GM19455 (cell line): ENCODE measurements around the gene ZNF624.

Source experiments
- ATAC-seq: cut with Tn5 transposase; IDR thresholded peaks from one replicate; pipeline ENCODE4 v1.9.1; 2021; ENCODE audit not compliant: unreplicated experiment

Gene ZNF624

DNA sequence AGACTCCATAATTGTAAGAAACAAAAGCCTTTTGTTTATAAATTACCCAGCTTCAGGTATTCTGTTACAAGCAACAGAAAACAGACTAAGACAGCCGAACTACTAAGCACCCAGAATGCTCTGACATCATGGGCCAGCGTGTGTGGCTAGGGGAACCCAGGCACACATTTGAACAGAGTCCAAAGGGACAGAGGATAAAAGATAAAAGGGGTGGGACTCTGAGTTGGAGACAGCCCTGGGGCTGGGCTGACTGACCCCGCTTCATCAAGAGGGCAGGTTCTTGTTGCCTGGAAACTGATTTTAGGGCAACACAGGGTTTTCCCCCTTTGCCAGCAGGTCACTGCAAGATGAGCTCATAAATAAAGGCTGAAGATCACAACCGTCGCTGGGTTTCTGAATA lies 54.1 kb downstream of the ZNF624 start:
- no peak for ATAC-seq

DNA sequence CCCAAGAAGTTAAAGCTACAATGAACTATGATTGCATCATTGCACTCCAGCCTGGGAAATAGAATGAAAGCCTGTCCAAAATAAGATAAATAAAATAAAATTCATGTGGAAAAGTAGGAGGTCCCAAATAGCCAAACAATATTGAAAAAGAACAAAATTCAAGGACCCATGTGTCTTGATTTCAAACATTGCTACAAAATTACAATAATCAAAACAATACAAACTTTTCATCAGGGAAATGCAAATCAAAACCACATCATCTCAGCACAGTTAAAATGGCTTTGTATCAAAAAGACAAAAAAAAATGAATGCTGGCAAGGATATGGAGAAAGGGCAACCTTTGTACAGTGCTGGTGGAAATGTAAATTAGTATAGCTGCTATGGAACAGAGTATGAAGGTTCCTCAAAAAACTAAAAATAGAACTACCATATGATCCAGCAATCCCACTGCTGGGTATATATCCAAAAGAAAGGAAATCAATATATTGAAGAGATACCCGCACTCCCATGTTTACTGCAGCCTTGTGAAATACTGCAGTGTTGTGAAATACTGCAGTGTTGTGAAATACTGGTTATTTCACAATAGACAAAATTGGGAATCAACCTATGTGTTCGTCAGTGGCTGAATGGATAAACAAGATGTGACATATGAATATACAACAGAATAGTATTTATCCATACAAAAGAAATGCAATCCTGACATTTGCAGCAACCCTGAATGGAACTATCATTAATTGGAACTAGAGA lies 60.1 kb downstream of the ZNF624 start:
- no peak for ATAC-seq

DNA sequence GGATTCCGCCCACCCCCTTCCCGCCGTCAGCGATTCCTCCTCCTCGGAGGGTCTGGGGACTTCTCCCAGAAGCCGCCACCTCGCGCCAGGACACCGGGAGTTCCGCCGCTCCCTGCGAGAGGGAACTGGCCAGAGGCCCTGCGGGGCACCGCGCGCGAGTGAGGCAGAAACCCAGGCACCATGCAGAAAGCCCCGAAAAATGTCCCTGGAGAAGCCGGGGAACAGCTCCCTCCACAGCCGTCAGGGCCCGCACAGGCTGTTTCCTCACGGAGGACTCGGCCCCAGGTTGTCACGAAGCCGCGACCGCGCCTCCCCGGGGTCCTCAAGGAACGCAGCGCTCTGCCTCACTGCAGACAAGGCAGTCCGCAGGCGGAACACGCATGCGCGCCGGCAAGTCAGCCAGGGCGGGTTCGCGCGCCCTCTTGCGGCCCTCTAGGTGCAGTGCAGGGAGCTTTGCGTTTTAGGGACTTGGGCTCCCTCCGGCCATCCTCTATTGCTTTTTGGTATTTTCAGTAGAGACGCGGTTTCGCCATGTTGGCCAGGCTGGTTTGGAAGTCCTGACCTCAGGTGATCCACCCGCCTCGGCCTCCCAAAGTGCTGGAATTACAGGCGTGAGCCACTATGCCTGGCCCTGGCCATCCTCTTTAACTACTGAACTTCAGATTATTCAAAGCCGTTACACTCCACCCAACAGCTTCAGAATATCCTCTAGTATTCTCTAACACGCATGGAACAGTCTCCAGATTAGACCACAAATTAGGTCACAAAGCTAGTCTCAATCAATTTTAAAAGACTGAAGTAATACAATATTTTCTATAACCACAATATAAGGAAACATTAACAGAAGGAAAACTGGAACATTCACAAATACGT lies 64.3 kb downstream of the ZNF624 start:
- peak; percentile 68 for ATAC-seq

DNA sequence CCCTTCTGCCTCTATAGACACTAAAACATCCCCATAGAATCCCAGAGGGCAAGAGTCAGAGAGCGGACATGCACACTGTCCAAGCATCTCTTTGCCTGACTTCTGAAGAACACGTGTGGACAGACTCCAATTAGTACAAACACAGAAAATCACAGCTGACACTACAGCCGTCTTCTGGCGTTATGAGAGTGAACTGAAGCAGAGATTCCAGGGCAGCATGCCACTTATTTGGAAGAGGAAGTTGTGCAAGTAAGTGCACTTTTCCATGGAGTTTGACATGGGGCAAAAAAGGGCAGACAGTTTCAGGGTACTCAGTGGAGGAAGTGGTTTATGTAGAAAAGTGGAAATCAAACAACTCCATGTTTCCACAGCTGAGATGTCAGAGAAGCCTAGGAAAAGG lies 67.9 kb downstream of the ZNF624 start:
- ATAC-seq, result no peak

DNA sequence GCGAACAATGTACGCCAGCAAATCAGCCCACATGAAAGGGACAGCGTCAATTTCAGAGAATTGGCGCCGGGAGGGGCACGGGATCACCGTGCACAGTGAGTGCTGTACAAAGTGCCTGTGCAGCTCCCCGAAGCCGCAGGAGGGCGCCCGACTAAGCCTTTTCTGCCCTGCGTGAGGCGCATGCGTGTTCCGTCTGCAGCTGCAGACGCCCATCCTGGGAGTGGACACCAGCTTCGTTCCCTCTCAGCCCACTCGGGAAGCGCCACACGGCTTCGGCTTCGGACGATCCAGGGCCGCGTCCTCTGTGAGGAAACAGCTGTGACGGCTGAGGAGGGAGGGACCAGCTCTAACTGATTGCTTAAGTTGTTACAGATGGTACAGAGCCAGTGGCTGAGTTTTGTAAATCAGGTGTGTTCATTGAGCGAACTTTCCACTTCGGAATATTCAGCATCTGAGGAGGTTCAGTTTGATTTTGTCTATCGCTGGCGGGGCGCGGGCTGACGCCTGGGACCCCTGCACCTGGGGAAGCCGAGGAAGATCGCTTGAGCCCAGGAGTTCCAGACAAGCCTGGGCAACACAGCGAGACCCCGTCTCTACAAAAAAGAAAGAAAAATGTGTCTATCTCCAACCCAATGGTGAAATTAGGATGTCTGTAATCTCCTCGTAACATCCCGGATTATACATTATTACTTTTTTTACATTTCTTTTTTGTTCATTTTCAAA lies 69.2 kb downstream of the ZNF624 start:
- no peak for ATAC-seq

DNA sequence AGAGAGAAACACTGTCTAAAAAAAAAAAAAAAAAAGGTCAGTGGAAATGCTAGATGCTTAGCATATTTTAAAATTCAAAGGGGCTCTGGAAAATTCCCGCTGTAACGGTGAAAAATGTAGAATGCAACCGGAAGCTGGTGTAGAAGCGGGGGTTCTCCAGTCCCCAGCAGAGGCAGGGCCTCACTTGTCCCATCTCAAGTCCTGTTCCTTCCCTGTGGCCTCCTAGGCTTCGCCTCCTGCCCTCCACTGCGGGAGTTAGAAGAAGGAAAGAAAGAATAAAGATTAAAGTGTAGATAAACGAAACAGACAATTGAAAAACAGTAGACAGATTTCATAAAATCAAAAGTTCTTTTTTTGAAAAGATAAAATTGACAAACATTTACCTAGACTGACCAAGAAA lies 69.9 kb downstream of the ZNF624 start:
- no peak for ATAC-seq

DNA sequence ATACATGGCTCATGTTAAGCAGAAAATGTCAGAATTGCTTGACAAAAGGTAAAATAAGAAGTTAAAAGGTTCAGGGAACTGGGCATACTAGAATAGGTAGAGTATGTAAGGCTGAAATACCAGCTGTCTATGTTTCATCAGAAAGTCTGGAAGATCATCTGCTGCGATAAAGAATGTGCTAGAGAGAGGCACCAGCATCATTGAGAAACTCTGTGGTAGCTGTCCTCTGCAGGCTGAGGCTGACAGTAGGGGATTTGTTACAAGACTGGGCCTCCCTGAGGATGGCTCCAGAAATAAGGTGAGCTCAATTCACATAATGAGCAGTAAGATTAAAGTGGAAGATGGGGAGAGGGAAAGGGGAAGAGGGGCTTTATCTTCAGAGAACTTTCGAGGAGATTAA lies 80.2 kb downstream of the ZNF624 start:
- no peak for ATAC-seq
